Erythroblast (primary cell): ENCODE results near the gene NR1H2.

Source experiments
- GATA1 ChIP-seq: IDR thresholded peaks from 2 replicates; pipeline ENCODE4 v1.6.1; 2011; ENCODE audit warnings: low read depth, mild to moderate bottlenecking, control low read depth, low read length, moderate library complexity
- POLR2A ChIP-seq: IDR thresholded peaks from 2 replicates; pipeline ENCODE4 v1.6.1; 2011; ENCODE audit warnings: mild to moderate bottlenecking, low read length

- TF ChIP-seq POLR2A (no peak), GATA1 (no peak)
Observed at GRCh38 chr19:50432221-50433028, 56.2 kb downstream of the NR1H2 start, which contains the start of gene MYBPC2.
